NCI-H82 (cell line): ENCODE measurements around the gene CEACAM19.

Source experiments
- DNase-seq: peaks from one replicate; lab custom pipeline; 2025; lab: John Stamatoyannopoulos, UW

Gene CEACAM19

DNA sequence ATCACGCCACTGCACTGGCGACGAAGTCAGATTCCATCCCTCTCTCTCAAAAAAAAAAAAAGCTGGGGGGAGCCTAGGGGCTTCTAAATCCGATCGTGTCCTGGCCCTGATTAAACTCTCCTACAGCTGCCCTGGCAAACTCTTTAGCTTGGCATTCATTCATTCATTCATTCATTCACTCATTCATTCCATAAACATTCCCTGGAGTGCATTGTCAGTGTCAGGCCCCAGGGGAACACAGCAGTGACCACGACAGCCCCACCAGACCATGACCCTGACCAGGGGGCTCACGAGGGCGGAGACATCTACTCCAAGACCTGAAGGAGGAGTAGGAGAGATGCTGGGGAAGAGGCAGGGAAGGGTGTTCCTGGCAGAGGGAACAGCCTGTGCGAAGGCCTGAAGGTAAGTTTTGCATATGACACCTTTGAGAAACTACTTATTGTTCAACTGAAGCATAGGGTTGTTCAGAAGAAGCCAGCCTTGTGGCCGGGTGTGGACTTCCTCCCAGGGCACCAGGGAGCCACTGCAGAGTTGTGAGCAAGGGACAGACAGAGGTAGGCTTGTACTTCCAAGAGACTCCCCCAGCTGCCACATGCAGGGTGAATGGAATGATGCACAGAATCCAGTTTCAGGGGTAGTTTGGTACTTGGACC, 52.1 kb downstream of the CEACAM19 start:
- no peak for DNase-seq

DNA sequence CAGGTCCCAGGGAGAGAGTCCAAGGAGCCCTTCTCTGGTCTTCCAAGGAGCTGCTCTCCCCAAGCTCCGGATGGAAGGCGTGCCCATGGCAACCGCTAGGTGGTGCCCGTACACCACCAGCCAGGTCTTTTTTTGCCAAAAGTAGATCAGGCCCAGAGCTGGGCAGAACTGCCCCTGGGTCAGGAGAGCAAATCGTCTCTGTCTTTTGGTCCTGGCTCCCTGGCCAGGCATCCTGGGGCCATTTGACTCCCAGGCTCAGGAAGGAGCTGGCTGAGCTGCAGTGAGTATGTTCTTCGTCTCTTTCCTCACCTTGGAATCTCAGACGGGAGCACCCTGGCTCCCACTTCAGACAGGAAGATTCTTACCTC, 52.7 kb downstream of the CEACAM19 start:
- peak; percentile 80 for DNase-seq

DNA sequence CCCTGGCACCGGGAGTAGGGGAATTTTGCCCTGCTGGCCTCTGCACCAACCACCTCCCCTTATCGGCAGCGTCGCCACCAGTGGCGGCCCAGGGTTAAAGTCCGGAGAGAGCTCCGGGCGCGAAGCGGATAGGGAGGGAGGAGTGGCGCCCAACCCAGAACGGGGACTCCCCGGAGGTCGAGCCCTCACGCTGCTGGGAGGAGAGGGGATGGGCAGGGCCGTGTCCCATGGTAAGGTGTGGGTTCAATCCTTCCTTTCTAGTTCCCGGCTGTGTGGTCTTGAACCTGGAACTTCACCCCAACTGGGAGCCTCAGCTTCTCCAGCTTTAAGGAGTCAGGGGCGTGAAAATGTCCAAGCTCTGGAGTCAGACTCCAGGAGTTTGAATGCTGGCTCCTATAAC, 54.0 kb downstream of the CEACAM19 start:
- no peak for DNase-seq

DNA sequence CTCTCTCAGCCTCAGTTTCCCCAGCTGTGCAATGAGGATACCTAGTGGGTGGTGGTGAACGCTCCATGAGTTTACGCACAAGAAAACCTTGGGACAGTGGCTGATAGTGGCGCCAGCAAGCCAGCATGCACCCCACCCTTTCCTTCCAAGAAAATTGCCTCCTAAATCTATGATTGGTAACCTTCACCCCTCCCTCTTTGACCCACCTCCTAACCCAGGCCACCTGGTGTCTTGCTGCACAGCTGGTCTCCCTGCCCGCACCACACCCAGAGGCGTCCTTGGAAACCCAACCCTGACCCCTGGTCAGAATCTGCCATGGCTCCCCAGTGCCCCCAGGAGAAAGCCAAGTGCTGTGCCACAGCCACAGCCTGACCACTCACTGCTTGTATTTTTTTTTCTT, 54.4 kb downstream of the CEACAM19 start:
- no peak for DNase-seq

- no peak for DNase-seq
Observed at GRCh38 chr19:44726465-44726864, 55.2 kb downstream of the CEACAM19 start.

- DNase-seq: no peak
Observed at GRCh38 chr19:44728178-44728577, 56.9 kb downstream of the CEACAM19 start.

GRCh38 chr19:44729516-44730033, 58.3 kb downstream of the CEACAM19 start:
- no peak for DNase-seq

DNA sequence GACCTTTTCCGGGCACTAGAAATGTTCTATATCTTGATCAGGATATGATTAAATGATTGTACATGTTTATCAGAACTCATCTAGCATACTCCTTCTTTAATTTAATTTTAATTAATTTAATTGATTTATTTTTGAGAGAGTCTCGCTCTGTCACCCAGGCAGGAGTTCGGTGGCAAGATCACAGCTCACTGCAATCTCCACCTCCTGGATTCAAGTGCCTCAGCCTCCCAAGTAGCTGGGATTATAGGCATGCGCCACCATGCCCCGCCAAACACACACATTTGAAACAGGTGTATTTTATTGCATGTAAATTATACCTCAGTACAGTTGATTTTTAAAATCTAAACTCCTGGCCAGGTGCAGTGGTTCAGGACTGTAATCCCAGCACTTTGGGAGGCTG, 59.8 kb downstream of the CEACAM19 start:
- no peak for DNase-seq

- no peak for DNase-seq
Observed at GRCh38 chr19:44731622-44732021, 60.3 kb downstream of the CEACAM19 start.

DNA sequence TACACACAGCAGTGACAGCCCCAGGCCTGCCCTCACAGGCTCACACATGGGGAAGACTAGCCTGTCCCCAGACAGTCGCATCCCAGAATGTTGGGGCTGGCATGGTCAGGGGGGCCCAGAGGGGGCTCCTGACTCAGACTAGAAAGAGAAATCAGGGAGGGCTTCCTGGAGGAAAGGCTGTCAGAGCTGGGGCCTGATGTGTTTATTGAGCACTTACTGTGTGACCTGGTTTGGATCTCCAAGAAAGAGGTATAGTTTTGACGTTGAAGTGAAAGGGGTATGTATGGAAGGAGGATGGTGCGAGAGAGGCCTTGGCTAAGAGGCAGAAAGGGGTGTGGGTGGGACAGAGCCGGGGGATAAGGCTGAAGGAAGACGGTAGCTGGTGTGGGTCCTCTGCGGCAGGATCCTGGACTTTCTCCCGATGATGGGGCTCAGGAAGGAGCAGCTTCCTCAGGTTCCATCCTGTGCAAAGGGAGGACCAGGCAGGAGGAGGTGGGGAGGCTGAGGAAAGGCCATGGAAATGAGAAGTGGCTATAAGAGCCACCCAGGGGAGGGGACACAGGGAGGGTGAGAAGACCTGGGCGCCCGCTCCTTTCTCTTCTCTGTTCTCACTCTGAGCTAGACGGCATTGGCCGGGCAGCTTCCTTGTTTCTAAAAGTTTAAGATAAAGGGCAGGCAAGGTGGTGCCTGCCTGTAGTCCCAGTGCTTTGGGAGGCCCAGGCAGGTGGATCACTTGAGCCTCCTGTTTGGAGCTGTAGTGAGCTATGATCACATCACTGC, 61.1 kb downstream of the CEACAM19 start:
- DNase-seq: no peak
